GM23338 (cell line): ENCODE data around the gene LCE1B. TPM values are rescaled to one million over a fixed set of nuclear protein-coding genes. Genes with fewer than 3 reads are reported as not detected.

Experiments used
- CREB1 ChIP-seq: fragments of 250-450 bp; sonication (Bioruptor Pico); IDR thresholded peaks from 2 replicates; pipeline ENCODE4 v1.5.0; 2020; ENCODE audit warnings: low read depth, mild to moderate bottlenecking, moderate library complexity
- ETS1 ChIP-seq: IDR thresholded peaks from 2 replicates; pipeline ENCODE4 v1.6.1; 2016; ENCODE audit warnings: antibody characterized with exemption
- JUNB ChIP-seq: IDR thresholded peaks from one replicate; pipeline ENCODE4 v1.6.1; 2016; ENCODE audit warnings: antibody characterized with exemption; ENCODE audit not compliant: unreplicated experiment
- POLR2AphosphoS5 ChIP-seq: IDR thresholded peaks from 2 replicates; pipeline ENCODE4 v1.6.1; 2016; ENCODE audit warnings: antibody characterized with exemption, low read depth
- STAT1 ChIP-seq: IDR thresholded peaks from one replicate; pipeline ENCODE4 v1.6.1; 2016; ENCODE audit warnings: antibody characterized with exemption; ENCODE audit not compliant: unreplicated experiment
- ZNF114 ChIP-seq: fragments of 250-450 bp; sonication (Bioruptor Pico); IDR thresholded peaks from 2 replicates; pipeline ENCODE4 v1.5.0; 2020; ENCODE audit warnings: mild to moderate bottlenecking, moderate library complexity
- ZNF331 ChIP-seq: fragments of 250-450 bp; sonication (Bioruptor Pico); IDR thresholded peaks from 2 replicates; pipeline ENCODE4 v1.5.0; 2020; ENCODE audit warnings: low read depth, mild to moderate bottlenecking, moderate library complexity
- ZNF462 ChIP-seq: fragments of 250-450 bp; sonication (Bioruptor Pico); IDR thresholded peaks from 2 replicates; pipeline ENCODE4 v1.5.0; 2020; ENCODE audit warnings: mild to moderate bottlenecking, moderate library complexity
- polyA plus RNA-seq: library from polyadenylated mRNA; unstranded; fragments of >200 nt; fragmentation: Nextera tagmentation; extraction: Ambion mirVana; gene quantifications from 2 replicates; pipeline ENCODE4 v1.2.1, GENCODE V29; 2016
- total RNA-seq: library from RNA; depleted of rRNA; stranded (reverse); fragments of >200 nt; shearing (Covaris generic); gene quantifications from 2 replicates; pipeline ENCODE4 v1.2.3, GENCODE V29; 2014; rRNA removed

LCE1B gene
- total and polyA plus RNA-seq, 2 experiments from 2014 or later = not detected

- TF ChIP-seq ZNF462 (CRISPR knock-in tag) = no peak
- TF ChIP-seq STAT1 = no peak
- TF ChIP-seq ZNF114 = no peak
- TF ChIP-seq POLR2AphosphoS5 = no peak
- TF ChIP-seq CREB1 (CRISPR knock-in tag) = no peak
- no peak for TF ChIP-seq ZNF331
- TF ChIP-seq JUNB = no peak
- no peak for TF ChIP-seq ETS1
These were observed 49.6 kb downstream of the LCE1B start (continued) for GRCh38 chr1:152861374-152861773.

Other genes starting within 250 kb of the LCE1B start
- gene LCE3E, start 245.2 kb upstream of the LCE1B start, total RNA-seq = not detected in 2 replicates
- not detected in 2 replicates for gene LCE3E, start 245.2 kb upstream of the LCE1B start, polyA plus RNA-seq
- gene LCE3D, start 231.5 kb upstream of the LCE1B start, total RNA-seq = not detected in 2 replicates
- 0.52 TPM in 1 of 2 replicates, not detected in the other for gene LCE3D, start 231.5 kb upstream of the LCE1B start, polyA plus RNA-seq
- gene LCE3C, start 211.7 kb upstream of the LCE1B start, total RNA-seq = not detected in 2 replicates
- not detected in 2 replicates for gene LCE3C, start 211.7 kb upstream of the LCE1B start, polyA plus RNA-seq
- gene LCE3B, start 198.2 kb upstream of the LCE1B start, total RNA-seq = not detected in 2 replicates
- not detected in 2 replicates for gene LCE3B, start 198.2 kb upstream of the LCE1B start, polyA plus RNA-seq
- not detected in 2 replicates for gene LCE3A, start 188.9 kb upstream of the LCE1B start, total RNA-seq
- not detected in 2 replicates for gene LCE3A, start 188.9 kb upstream of the LCE1B start, polyA plus RNA-seq
- not detected in 2 replicates for gene LCE2D, start 148.6 kb upstream of the LCE1B start, total RNA-seq
- gene LCE2D, start 148.6 kb upstream of the LCE1B start, polyA plus RNA-seq = not detected in 2 replicates
- gene LCE2C, start 136.7 kb upstream of the LCE1B start, total RNA-seq = not detected in 2 replicates
- gene LCE2C, start 136.7 kb upstream of the LCE1B start, polyA plus RNA-seq = not detected in 2 replicates
- not detected in 2 replicates for gene LCE2B, start 125.8 kb upstream of the LCE1B start, total RNA-seq
- gene LCE2B, start 125.8 kb upstream of the LCE1B start, polyA plus RNA-seq = not detected in 2 replicates
- gene LCE2A, start 113.6 kb upstream of the LCE1B start, total RNA-seq = not detected in 2 replicates
- gene LCE2A, start 113.6 kb upstream of the LCE1B start, polyA plus RNA-seq = not detected in 2 replicates
- gene LCE4A, start 103.8 kb upstream of the LCE1B start, total RNA-seq = not detected in 2 replicates
- not detected in 2 replicates for gene LCE4A, start 103.8 kb upstream of the LCE1B start, polyA plus RNA-seq
- gene KPRP, start 53.9 kb upstream of the LCE1B start, total RNA-seq = not detected in 2 replicates
- not detected in 2 replicates for gene KPRP, start 53.9 kb upstream of the LCE1B start, polyA plus RNA-seq
- gene LCE1F, start 36.8 kb upstream of the LCE1B start, total RNA-seq = not detected in 2 replicates
- gene LCE1F, start 36.8 kb upstream of the LCE1B start, polyA plus RNA-seq = not detected in 2 replicates
- not detected in 2 replicates for gene LCE1E, start 25.7 kb upstream of the LCE1B start, total RNA-seq
- 0.43 TPM in 1 of 2 replicates, not detected in the other for gene LCE1E, start 25.7 kb upstream of the LCE1B start, polyA plus RNA-seq
- not detected in 2 replicates for gene LCE1D, start 15.2 kb upstream of the LCE1B start, total RNA-seq
- not detected in 2 replicates for gene LCE1D, start 15.2 kb upstream of the LCE1B start, polyA plus RNA-seq
- not detected in 2 replicates for gene LCE1C, start 5.3 kb upstream of the LCE1B start, total RNA-seq
- gene LCE1C, start 5.3 kb upstream of the LCE1B start, polyA plus RNA-seq = not detected in 2 replicates
- gene LCE1A, start 15.5 kb downstream of the LCE1B start, total RNA-seq = not detected in 2 replicates
- gene LCE1A, start 15.5 kb downstream of the LCE1B start, polyA plus RNA-seq = not detected in 2 replicates
- not detected in 2 replicates for gene LCE6A, start 30.9 kb downstream of the LCE1B start, total RNA-seq
- not detected in 2 replicates for gene LCE6A, start 30.9 kb downstream of the LCE1B start, polyA plus RNA-seq
- gene LCE7A, start 48.0 kb downstream of the LCE1B start, total RNA-seq = not detected in 2 replicates
- gene LCE7A, start 48.0 kb downstream of the LCE1B start, polyA plus RNA-seq = not detected in 2 replicates
- gene SMCP, start 66.4 kb downstream of the LCE1B start, total RNA-seq = not detected in 2 replicates
- not detected in 2 replicates for gene SMCP, start 66.4 kb downstream of the LCE1B start, polyA plus RNA-seq
- gene IVL, start 96.6 kb downstream of the LCE1B start, total RNA-seq = not detected in 2 replicates
- not detected in 2 replicates for gene IVL, start 96.6 kb downstream of the LCE1B start, polyA plus RNA-seq
- gene SPRR5, start 135.2 kb downstream of the LCE1B start, total RNA-seq = not detected in 2 replicates
- gene SPRR5, start 135.2 kb downstream of the LCE1B start, polyA plus RNA-seq = not detected in 2 replicates
- not detected in 2 replicates for gene SPRR4, start 158.7 kb downstream of the LCE1B start, total RNA-seq
- gene SPRR4, start 158.7 kb downstream of the LCE1B start, polyA plus RNA-seq = not detected in 2 replicates
- not detected in 2 replicates for gene SPRR1A, start 172.1 kb downstream of the LCE1B start, total RNA-seq
- not detected in 2 replicates for gene SPRR1A, start 172.1 kb downstream of the LCE1B start, polyA plus RNA-seq
- gene SPRR3, start 189.8 kb downstream of the LCE1B start, total RNA-seq = not detected in 2 replicates
- gene SPRR3, start 189.8 kb downstream of the LCE1B start, polyA plus RNA-seq = not detected in 2 replicates
- not detected in 2 replicates for gene SPRR1B, start 219.2 kb downstream of the LCE1B start, total RNA-seq
- gene SPRR1B, start 219.2 kb downstream of the LCE1B start, polyA plus RNA-seq = not detected in 2 replicates
- gene SPRR2D, start 229.1 kb downstream of the LCE1B start, total RNA-seq = not detected in 2 replicates
- gene SPRR2D, start 229.1 kb downstream of the LCE1B start, polyA plus RNA-seq = not detected in 2 replicates
- not detected in 2 replicates for gene SPRR2A, start 245.5 kb downstream of the LCE1B start, total RNA-seq
- 0.43 TPM in 1 of 2 replicates, not detected in the other for gene SPRR2A, start 245.5 kb downstream of the LCE1B start, polyA plus RNA-seq